Measurements from ENCODE around the gene ABCC9.

DNA sequence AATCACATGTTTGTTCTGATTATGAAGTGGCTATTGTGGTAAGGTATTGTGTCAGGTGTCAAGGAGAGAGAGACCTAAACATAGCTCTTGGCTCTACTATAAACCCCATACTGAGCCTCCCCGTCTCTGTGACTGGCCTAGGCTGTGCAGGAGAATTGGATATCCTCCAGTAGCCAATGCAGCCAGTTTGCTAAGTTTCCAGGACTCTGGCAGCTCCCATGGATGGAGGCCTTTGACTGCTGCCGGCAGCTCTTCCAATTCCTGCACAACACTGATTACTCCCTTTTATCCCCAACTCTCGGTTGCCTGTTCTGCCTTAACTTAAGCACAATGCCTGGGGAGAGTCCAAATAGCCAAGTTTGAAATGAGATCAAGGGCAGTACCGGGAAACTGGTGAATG is 59.3 kb downstream of the ABCC9 start:
- TF ChIP-seq, protein P1, sequence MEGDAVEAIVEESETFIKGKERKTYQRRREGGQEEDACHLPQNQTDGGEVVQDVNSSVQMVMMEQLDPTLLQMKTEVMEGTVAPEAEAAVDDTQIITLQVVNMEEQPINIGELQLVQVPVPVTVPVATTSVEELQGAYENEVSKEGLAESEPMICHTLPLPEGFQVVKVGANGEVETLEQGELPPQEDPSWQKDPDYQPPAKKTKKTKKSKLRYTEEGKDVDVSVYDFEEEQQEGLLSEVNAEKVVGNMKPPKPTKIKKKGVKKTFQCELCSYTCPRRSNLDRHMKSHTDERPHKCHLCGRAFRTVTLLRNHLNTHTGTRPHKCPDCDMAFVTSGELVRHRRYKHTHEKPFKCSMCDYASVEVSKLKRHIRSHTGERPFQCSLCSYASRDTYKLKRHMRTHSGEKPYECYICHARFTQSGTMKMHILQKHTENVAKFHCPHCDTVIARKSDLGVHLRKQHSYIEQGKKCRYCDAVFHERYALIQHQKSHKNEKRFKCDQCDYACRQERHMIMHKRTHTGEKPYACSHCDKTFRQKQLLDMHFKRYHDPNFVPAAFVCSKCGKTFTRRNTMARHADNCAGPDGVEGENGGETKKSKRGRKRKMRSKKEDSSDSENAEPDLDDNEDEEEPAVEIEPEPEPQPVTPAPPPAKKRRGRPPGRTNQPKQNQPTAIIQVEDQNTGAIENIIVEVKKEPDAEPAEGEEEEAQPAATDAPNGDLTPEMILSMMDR (IDR thresholded peaks at IDR 0.05; ENCODE audit: insufficient read depth, low read length, poor library complexity, severe bottlenecking) = no peak
- TF ChIP-seq EZH2phosphoT487 (conservative IDR thresholded peaks at IDR 0.05; ENCODE audit: low read length) = no peak

All from SU-DHL-6 (cell line).